Measurements from ENCODE around the gene LRRC49. TPM values are rescaled to one million over a fixed set of nuclear protein-coding genes. Genes with fewer than 3 reads are reported as not detected.

The LRRC49 gene
- polyA plus RNA-seq, 1 donor (not counting 4 experiments of a cell fraction or from before 2014, with no cell fraction given) = 9.9 TPM

DNA sequence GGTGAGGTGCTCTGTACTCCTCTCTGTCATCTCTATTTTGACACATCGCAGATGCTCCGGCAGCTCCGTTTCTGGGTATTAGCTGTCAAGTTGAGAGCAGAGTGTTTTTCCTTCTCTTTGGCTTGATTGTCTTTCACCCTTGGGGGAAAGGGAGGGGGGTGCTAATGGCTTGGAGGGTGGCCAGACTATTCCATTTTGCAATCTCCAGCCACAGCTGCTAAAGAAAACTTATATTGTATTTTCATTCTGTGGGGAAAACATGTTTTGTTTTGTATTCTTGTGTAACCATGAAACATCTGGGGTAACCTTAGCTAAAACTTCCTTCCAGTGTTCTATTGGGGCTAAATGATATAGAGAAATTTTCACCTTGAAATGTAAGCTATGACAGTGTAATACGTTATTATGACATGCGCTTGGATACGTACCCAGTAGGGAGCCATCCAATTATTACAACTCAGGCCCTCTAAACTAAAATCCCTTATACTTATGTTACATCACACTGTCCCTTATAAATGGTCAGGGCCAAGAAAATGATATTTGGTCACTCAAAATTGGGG is 24.6 kb upstream of the LRRC49 start:
- dilution Hi-C loops (cut with MboI; ENCODE audit: extremely low pct_ligation_motif_present, low sequenced_read_pairs) = no loop called here
- no peak for DNase-seq (ENCODE audit: low read depth, low spot score)
- H3K79me2 ChIP-seq (ENCODE audit: control insufficient read depth, insufficient read depth, low read length) = no peaks in the 10 kb centered on the region
- no peak overlapping the region for H3K4me3 ChIP-seq (ENCODE audit: control insufficient read depth in 2 of 3, extremely low read depth in 1 of 3, insufficient read depth in 2 of 3, low read depth in 1 of 3, low read length in 3 of 3)
- H3K9me3 ChIP-seq (ENCODE audit: control insufficient read depth, low read depth, low read length) = no peaks in the 10 kb centered on the region
- no peaks in the 10 kb centered on the region for H3K36me3 ChIP-seq (ENCODE audit: control insufficient read depth in 2 of 2, extremely low read depth in 1 of 2, insufficient read depth in 2 of 2, low read length in 2 of 2)
- no peaks in the 10 kb centered on the region for H3K27me3 ChIP-seq (ENCODE audit: control insufficient read depth, extremely low read depth, insufficient read depth, low read length)
- H3K9ac ChIP-seq (ENCODE audit: control insufficient read depth, extremely low read depth, insufficient read depth, low read length) = no peak overlapping the region
- TF ChIP-seq CTCF (optimal IDR thresholded peaks at IDR 0.05 in 1 of 3, IDR thresholded peaks at IDR 0.05 in 1 of 3, conservative IDR thresholded peaks at IDR 0.05 in 1 of 3; ENCODE audit: extremely low read depth in 1 of 3, insufficient read depth in 2 of 3, low read length in 3 of 3) (no peak), EZH2 (IDR thresholded peaks at IDR 0.05; ENCODE audit: low read length) (no peak)
- no peak overlapping the region for H3K4me2 ChIP-seq (ENCODE audit: control insufficient read depth, extremely low read depth, insufficient read depth, low read depth, low read length)
- H4K20me1 ChIP-seq (ENCODE audit: control insufficient read depth, extremely low read depth, insufficient read depth, low read length) = no peaks in the 10 kb centered on the region
- no peaks in the 10 kb centered on the region for H3K9me1 ChIP-seq (ENCODE audit: control insufficient read depth, extremely low read depth, insufficient read depth, low read length)
- H3K4me1 ChIP-seq (ENCODE audit: control insufficient read depth, extremely low read depth, insufficient read depth, low read length) = peaks cover 20% of the 10 kb centered on the region
- peak; percentile 26 for FAIRE-seq
- H2AFZ ChIP-seq (ENCODE audit: control insufficient read depth, low read length) = no peak overlapping the region
- H3K27ac ChIP-seq (ENCODE audit: control insufficient read depth, insufficient read depth, low read length) = no peak overlapping the region

DNA sequence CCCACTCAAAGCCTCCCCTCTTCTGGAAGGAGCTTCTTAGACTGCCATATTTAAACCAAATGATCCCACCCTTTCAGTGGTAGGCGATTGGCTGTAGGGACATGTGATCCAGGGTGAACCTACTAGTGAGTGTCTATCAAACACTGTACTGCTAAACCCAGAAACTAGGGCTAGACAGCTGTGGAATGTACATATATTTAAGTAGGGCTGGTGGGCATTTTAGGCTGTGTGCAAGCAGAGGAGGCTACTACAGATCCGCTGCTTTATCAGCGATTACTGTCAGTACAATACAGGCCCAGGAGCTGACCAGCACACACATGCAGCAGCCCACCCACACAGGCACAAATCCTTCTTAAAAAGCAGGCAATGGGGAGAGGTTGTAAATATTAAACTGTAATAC is 23.3 kb upstream of the LRRC49 start:
- dilution Hi-C loops (cut with MboI; ENCODE audit: extremely low pct_ligation_motif_present, low sequenced_read_pairs) = no loop called here
- Histone ChIP-seq H3K79me2 (ENCODE audit: control insufficient read depth, insufficient read depth, low read length) (no peaks in the 10 kb centered on the region), H4K20me1 (ENCODE audit: control insufficient read depth, extremely low read depth, insufficient read depth, low read length) (no peaks in the 10 kb centered on the region), H3K27me3 (ENCODE audit: control insufficient read depth, extremely low read depth, insufficient read depth, low read length) (no peaks in the 10 kb centered on the region), H3K9me1 (ENCODE audit: control insufficient read depth, extremely low read depth, insufficient read depth, low read length) (no peaks in the 10 kb centered on the region), H2AFZ (ENCODE audit: control insufficient read depth, low read length) (no peak overlapping the region), H3K9ac (ENCODE audit: control insufficient read depth, extremely low read depth, insufficient read depth, low read length) (no peak overlapping the region), H3K4me1 (ENCODE audit: control insufficient read depth, extremely low read depth, insufficient read depth, low read length) (peaks cover 7% of the 10 kb centered on the region), H3K27ac (ENCODE audit: control insufficient read depth, insufficient read depth, low read length) (no peak overlapping the region), H3K9me3 (ENCODE audit: control insufficient read depth, low read depth, low read length) (peaks cover 2% of the 10 kb centered on the region), H3K4me3 (ENCODE audit: control insufficient read depth in 2 of 3, extremely low read depth in 1 of 3, insufficient read depth in 2 of 3, low read depth in 1 of 3, low read length in 3 of 3) (no peak overlapping the region), H3K4me2 (ENCODE audit: control insufficient read depth, extremely low read depth, insufficient read depth, low read depth, low read length) (no peak overlapping the region), H3K36me3 (ENCODE audit: control insufficient read depth in 2 of 2, extremely low read depth in 1 of 2, insufficient read depth in 2 of 2, low read length in 2 of 2) (no peaks in the 10 kb centered on the region)
- no peak for DNase-seq (ENCODE audit: low read depth, low spot score)
- TF ChIP-seq EZH2 (IDR thresholded peaks at IDR 0.05; ENCODE audit: low read length) (no peak), CTCF (optimal IDR thresholded peaks at IDR 0.05 in 1 of 3, IDR thresholded peaks at IDR 0.05 in 1 of 3, conservative IDR thresholded peaks at IDR 0.05 in 1 of 3; ENCODE audit: extremely low read depth in 1 of 3, insufficient read depth in 2 of 3, low read length in 3 of 3) (no peak)
- FAIRE-seq = no peak

Data from keratinocyte (primary cell).